Sigmoid colon (tissue), 7 donors: ENCODE measurements around the gene ZIC1. TPM values are rescaled to one million over a fixed set of nuclear protein-coding genes. Genes with fewer than 3 reads are reported as not detected.

ENCODE experiments used
- DNase-seq: peaks from one replicate; pipeline ENCODE4 v3.0.0-alpha.2; 2019
- H3K27ac ChIP-seq, 4 donors: fragments of 200-600 bp; sonication (generic); one replicate each; pipeline ENCODE4 v1.5.1; 2016 to 2019; ENCODE audit warnings: mild to moderate bottlenecking in 1 of 4
- H3K27me3 ChIP-seq, 3 donors: fragments of 200-600 bp; sonication (generic); one replicate each; pipeline ENCODE4 v1.5.1; 2019; ENCODE audit warnings: mild to moderate bottlenecking in 1 of 3
- H3K36me3 ChIP-seq, 4 donors: fragments of 200-600 bp; sonication (generic); one replicate each; pipeline ENCODE4 v1.5.1; 2016 to 2019
- H3K4me1 ChIP-seq, 4 donors: fragments of 200-600 bp; sonication (generic); one replicate each; pipeline ENCODE4 v1.5.1; 2017 to 2019
- H3K4me3 ChIP-seq, 4 donors: fragments of 200-600 bp; sonication (generic); one replicate each; pipeline ENCODE4 v1.5.1; 2017 to 2019; ENCODE audit warnings: mild to moderate bottlenecking in 2 of 4, moderate library complexity in 1 of 4
- H3K9me3 ChIP-seq, 4 donors: fragments of 200-600 bp in 3 of 4; sonication (generic) in 3 of 4; one replicate each; pipeline versions ENCODE4 v1.5.1 to v1.6.1; 2013 to 2019
- CTCF ChIP-seq, 4 experiments: fragments of 450-650 bp in 3 of 4; fragments of 200-600 bp in 1 of 4; IDR thresholded peaks; one replicate each; pipeline ENCODE4 v1.5.1; 2016 to 2019; ENCODE audit warnings: antibody characterized with exemption in 4 of 4, mild to moderate bottlenecking in 3 of 4, moderate library complexity in 2 of 4
- EP300 ChIP-seq, 4 donors: sonication (generic); formaldehyde crosslinking; IDR thresholded peaks; one replicate each; pipeline ENCODE4 v1.6.1; 2017; ENCODE audit warnings: antibody characterized with exemption in 4 of 4
- POLR2A ChIP-seq, 2 donors: fragments of 450-650 bp; IDR thresholded peaks; one replicate each; pipeline ENCODE4 v1.6.1; 2016; ENCODE audit warnings: antibody characterized with exemption in 2 of 2, mild to moderate bottlenecking in 2 of 2, moderate library complexity in 2 of 2
- POLR2AphosphoS5 ChIP-seq, 4 donors: sonication (generic); formaldehyde crosslinking; IDR thresholded peaks; one replicate each; pipeline ENCODE4 v1.6.1; 2017; ENCODE audit warnings: antibody characterized with exemption in 4 of 4
- WGBS, 2 donors: extraction: QIAGEN DNeasy Blood & Tissue Kit; methylation state at CpG; one replicate each; pipeline ENCODE4 v1.1.7; 2013; 5-methylcytosine and 5-hydroxymethylcytosine counted together
- intact Hi-C: fragments of 100-400 bp; cut with DNase I; formaldehyde crosslinking; loops from one replicate; pipeline ENCODE4 v1.15.1; 2023
- polyA plus RNA-seq, 3 donors: library from polyadenylated mRNA; stranded (reverse); fragments of 200-250 nt; gene quantifications; one replicate each; pipeline ENCODE4 v1.2.3, GENCODE V29; 2013
- total RNA-seq, 4 donors: library from RNA; depleted of rRNA; stranded (reverse); fragments of >200 nt; gene quantifications; one replicate each; pipeline ENCODE4 v1.1.0, GENCODE V29; 2016
- donor health status: healthy with polysubstance abuse.
- donor health status: Bipolar disorder and iron deficiency.
- donor health status: healthy.

The ZIC1 gene
- total and polyA plus RNA-seq, 7 donors: not detected

DNA sequence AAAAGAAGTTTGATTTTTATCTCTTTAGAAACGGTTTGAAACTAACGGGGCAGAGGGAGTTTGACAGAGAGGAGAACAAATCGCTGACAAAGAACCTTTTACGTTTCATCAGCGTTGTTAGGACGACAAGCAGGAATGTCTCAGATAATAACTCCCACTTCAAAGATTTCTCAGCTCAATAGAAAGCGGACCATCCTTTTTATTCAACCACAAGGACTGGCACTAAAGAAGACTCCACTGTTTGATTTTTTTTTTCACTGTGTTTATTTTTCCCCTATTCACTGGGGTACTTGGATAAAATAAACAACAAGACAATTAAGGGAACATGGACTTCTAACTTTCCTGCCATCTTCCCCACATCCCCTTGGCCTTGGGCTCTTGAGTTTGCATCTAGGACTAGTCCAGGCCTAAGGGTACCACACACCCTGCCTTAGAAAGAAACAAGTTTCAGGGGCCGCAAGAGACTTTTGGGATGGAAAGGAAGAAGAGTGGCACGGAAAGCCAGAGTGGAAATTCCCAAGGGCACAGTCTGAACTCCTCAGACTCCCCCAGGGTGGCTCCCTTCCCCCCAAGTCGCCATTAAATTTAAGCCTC, 21.8 kb upstream of the ZIC1 start:
- intact Hi-C loops: loop anchor here (5.0 kb wide), 1 partner anchor 35 kb away; no protein-coding TSS in a partner anchor
- no peaks in the 10 kb centered on the region for H3K36me3 ChIP-seq
- no peak overlapping the region for H3K27ac ChIP-seq
- DNase-seq: no peak
- H3K4me1 ChIP-seq: peaks cover 0 to 33% (median 19%) of the 10 kb centered on the region in 4 donors
- H3K9me3 ChIP-seq: peaks cover 0 to 11% (median 0%) of the 10 kb centered on the region in 4 donors
- no peak for TF ChIP-seq CTCF (IDR thresholded peaks at IDR 0.05)
- TF ChIP-seq EP300 (IDR thresholded peaks at IDR 0.05): no peak
- TF ChIP-seq POLR2A (IDR thresholded peaks at IDR 0.05): no peak
- TF ChIP-seq POLR2AphosphoS5 (IDR thresholded peaks at IDR 0.05): no peak
- 7 to 10% methylated on average over 10 of the region's 10 CpGs for WGBS, 2 donors
- H3K27me3 ChIP-seq: peaks cover 80 to 100% (median 99%) of the 10 kb centered on the region in 3 donors
- H3K4me3 ChIP-seq: no peak overlapping the region

GRCh38 chr3:147387885-147388699, 21.1 kb upstream of the ZIC1 start:
- TF ChIP-seq POLR2A (IDR thresholded peaks at IDR 0.05): no peak
- no peak for TF ChIP-seq EP300 (IDR thresholded peaks at IDR 0.05)

GRCh38 chr3:147388700-147389580, 20.2 kb upstream of the ZIC1 start:
- Histone ChIP-seq H3K27me3 (peaks cover 92 to 100% (median 99%) of the 10 kb centered on the region in 3 donors), H3K36me3 (no peaks in the 10 kb centered on the region), H3K9me3 (peaks cover 0 to 11% (median 0%) of the 10 kb centered on the region in 4 donors), H3K4me3 (no peak overlapping the region), H3K4me1 (peaks cover 0 to 49% (median 34%) of the 10 kb centered on the region in 4 donors), H3K27ac (no peak overlapping the region)
- intact Hi-C loops: loop anchor here (5.0 kb wide), 1 partner anchor 33 kb away; no protein-coding TSS in a partner anchor
- 7 to 15% methylated on average over 25 of the region's 25 CpGs for WGBS, 2 donors
- no peak for DNase-seq
- TF ChIP-seq POLR2A (IDR thresholded peaks at IDR 0.05): no peak
- peak in 1 of 4 donors; percentile 4 for TF ChIP-seq POLR2AphosphoS5 (IDR thresholded peaks at IDR 0.05)
- no peak for TF ChIP-seq EP300 (IDR thresholded peaks at IDR 0.05)
- TF ChIP-seq CTCF (IDR thresholded peaks at IDR 0.05): no peak

More at GRCh38 chr3:147387885-147388699, 21.1 kb upstream of the ZIC1 start:
- H3K4me3 ChIP-seq: no peak overlapping the region
- peaks cover 87 to 100% (median 99%) of the 10 kb centered on the region in 3 donors for H3K27me3 ChIP-seq
- no peak overlapping the region for H3K27ac ChIP-seq
- peaks cover 0 to 11% (median 0%) of the 10 kb centered on the region in 4 donors for H3K9me3 ChIP-seq
- no peak for DNase-seq
- no peaks in the 10 kb centered on the region for H3K36me3 ChIP-seq
- intact Hi-C loops: loop anchor here (5.0 kb wide), 1 partner anchor 34 kb away; no protein-coding TSS in a partner anchor
- H3K4me1 ChIP-seq: peaks cover 0 to 40% (median 26%) of the 10 kb centered on the region in 4 donors
- 6 to 9% methylated on average over 36 of the region's 36 CpGs for WGBS, 2 donors

GRCh38 chr3:147389717-147390116, 19.4 kb upstream of the ZIC1 start:
- no peaks in the 10 kb centered on the region for H3K36me3 ChIP-seq
- intact Hi-C loops: loop anchor here (5.0 kb wide), 1 partner anchor 33 kb away; no protein-coding TSS in a partner anchor
- TF ChIP-seq POLR2AphosphoS5 (IDR thresholded peaks at IDR 0.05): no peak
- TF ChIP-seq EP300 (IDR thresholded peaks at IDR 0.05): no peak
- no peak for TF ChIP-seq CTCF (IDR thresholded peaks at IDR 0.05)
- TF ChIP-seq POLR2A (IDR thresholded peaks at IDR 0.05): no peak
- no peak overlapping the region for H3K4me3 ChIP-seq
- H3K27me3 ChIP-seq: peaks cover 91 to 100% (median 99%) of the 10 kb centered on the region in 3 donors
- no peak for DNase-seq
- WGBS, 2 donors: 5 to 12% methylated on average over 12 of the region's 12 CpGs
- H3K27ac ChIP-seq: no peak overlapping the region
- H3K4me1 ChIP-seq: peaks cover 0 to 51% (median 36%) of the 10 kb centered on the region in 4 donors
- H3K9me3 ChIP-seq: peaks cover 0 to 11% (median 0%) of the 10 kb centered on the region in 4 donors
